AG09319 (cell line): ENCODE data around the gene HCK.

Experiments
- DNase-seq: peaks from one replicate; pipeline ENCODE4 v3.0.0-alpha.2; 2010; ENCODE audit warnings: low read depth; ENCODE audit errors: extremely low read depth
- TF ChIP-seq, protein P1 (sequence below): IDR thresholded peaks from 2 replicates; pipeline ENCODE4 v1.5.1; 2011; ENCODE audit warnings: low read depth, mild to moderate bottlenecking, inconsistent platforms, low read length, moderate library complexity

Gene HCK

GRCh38 chr20:32134026-32134425 lies 82.0 kb downstream of the HCK start:
- TF ChIP-seq, protein P1, sequence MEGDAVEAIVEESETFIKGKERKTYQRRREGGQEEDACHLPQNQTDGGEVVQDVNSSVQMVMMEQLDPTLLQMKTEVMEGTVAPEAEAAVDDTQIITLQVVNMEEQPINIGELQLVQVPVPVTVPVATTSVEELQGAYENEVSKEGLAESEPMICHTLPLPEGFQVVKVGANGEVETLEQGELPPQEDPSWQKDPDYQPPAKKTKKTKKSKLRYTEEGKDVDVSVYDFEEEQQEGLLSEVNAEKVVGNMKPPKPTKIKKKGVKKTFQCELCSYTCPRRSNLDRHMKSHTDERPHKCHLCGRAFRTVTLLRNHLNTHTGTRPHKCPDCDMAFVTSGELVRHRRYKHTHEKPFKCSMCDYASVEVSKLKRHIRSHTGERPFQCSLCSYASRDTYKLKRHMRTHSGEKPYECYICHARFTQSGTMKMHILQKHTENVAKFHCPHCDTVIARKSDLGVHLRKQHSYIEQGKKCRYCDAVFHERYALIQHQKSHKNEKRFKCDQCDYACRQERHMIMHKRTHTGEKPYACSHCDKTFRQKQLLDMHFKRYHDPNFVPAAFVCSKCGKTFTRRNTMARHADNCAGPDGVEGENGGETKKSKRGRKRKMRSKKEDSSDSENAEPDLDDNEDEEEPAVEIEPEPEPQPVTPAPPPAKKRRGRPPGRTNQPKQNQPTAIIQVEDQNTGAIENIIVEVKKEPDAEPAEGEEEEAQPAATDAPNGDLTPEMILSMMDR, result no peak
- DNase-seq, result no peak

DNA sequence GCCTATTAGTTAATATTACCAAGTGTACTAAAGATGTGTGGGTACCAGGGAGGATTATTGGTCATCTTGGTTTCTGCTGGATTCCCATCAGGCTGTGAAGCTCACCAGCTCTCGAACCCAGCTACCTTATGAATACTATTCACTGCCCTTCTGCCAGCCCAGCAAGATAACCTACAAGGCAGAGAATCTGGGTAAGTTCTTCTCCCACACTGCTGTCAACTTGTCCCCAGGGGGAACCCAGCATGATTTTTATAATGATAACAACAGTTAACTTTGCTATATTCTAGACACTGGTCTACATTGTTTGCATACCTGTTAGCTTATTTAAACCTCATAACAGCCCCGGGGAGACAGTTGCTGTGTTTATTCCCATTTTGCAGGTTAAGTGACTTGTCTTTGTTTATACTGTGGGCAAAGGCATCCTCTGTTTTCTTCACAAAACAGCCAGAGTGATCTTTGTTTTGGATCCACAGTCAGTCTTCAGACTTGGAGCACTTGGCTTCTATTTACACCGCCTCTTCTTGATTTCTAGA lies 84.0 kb downstream of the HCK start:
- TF ChIP-seq, protein P1, result no peak
- no peak for DNase-seq

GRCh38 chr20:32138921-32139320 lies 86.9 kb downstream of the HCK start:
- DNase-seq, result no peak
- TF ChIP-seq, protein P1, result no peak

- TF ChIP-seq, protein P1, result no peak
Observed at GRCh38 chr20:32139947-32140346, 87.9 kb downstream of the HCK start.

DNA sequence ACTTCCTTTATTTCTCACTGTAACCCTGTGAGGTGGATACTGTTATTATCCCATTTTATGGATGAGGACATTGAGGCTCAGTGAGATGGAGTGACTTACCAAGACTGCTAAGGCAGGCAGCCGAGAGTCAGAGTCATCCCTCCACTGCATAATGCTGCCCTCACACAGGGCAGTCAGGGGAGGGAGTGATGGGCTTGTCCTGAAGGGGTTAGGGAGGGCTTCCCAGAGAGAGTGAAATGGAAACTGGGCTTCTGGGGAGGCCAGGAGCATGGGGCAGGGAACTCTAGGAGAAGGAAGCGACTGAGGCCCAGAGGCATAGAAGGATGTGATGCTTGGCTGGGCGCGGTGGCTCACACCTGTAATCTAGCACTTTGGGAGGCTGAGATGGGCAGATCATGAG lies 88.6 kb downstream of the HCK start:
- DNase-seq, result no peak
- TF ChIP-seq, protein P1, result no peak

More at GRCh38 chr20:32139947-32140346, 87.9 kb downstream of the HCK start:
- DNase-seq, result no peak

DNA sequence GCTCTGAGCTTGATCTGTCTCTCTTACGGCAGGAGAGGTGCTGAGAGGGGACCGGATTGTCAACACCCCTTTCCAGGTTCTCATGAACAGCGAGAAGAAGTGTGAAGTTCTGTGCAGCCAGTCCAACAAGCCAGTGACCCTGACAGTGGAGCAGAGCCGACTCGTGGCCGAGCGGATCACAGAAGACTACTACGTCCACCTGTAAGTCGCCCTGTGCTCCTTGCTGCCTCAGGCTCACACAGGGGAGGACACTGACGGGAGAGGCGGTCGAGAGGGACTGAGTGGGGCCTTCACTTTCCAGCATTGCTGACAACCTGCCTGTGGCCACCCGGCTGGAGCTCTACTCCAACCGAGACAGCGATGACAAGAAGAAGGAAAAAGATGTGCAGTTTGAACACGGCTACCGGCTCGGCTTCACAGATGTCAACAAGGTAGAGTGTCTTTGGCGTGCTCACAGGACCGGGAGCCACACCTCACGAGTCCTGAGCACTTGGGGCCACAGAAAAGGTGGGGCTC lies 89.5 kb downstream of the HCK start:
- DNase-seq, result no peak
- TF ChIP-seq, protein P1, result no peak

DNA sequence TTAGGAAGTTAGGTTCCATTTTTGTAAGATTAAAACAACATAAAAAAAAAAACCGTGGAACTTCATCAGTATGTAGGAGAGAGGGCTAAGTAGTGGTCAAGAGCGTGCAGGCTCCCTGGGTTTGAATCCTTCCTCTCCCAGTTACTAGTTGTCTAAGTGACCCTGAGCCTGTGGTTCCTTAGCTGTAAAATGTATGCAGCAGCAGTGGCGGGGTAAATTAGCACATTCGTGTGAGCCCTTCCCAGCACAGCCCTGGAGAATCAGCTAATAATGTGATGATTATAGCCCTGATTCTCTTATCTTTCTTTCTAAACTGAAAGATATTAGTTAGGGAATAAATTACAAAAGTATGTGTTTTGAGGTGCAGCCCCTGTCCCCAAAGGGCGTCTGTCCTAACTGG lies 90.0 kb downstream of the HCK start:
- TF ChIP-seq, protein P1, result no peak

More for the DNA sequence above, 90.0 kb downstream of the HCK start:
- DNase-seq, result no peak
